Activated T-helper 1 cell treated with anti-CD3 and anti-CD28 coated beads, Interleukin-2, amount 50 U/mL, for 16 hours (primary cell): ENCODE results near the gene SNU13.
"Not testable (repeated sequence)": the region's sequence is repeated elsewhere in the genome, so short reads cannot be mapped to it uniquely, and the experiment has no call there.

Experiments used
- DNase-seq, 2 donors: peaks; one replicate each; pipeline ENCODE4 v3.0.0-alpha.2; 2020; ENCODE audit warnings: low read depth in 1 of 2, low spot score in 1 of 2

The SNU13 gene

DNA sequence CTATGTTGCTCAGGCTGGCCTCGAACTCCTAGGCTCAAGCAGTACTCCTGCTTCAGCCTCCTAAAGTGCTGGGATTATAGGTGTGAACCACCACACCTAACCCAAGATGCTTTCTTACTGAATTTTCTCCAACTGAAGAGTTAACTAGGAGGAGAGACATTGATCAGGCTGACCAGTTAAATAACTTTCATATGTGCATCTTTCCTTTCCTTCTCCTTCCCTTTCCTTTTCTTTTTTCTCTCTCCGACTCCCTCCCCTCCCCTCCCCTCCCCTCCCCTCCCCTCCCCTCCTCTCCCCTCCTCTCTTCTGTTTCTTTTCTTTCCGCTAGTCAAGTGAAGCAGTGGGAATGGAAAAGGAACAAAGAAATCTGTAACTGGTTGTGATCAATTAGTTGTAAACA lies 40.9 kb downstream of the SNU13 start:
- no peak for DNase-seq

DNA sequence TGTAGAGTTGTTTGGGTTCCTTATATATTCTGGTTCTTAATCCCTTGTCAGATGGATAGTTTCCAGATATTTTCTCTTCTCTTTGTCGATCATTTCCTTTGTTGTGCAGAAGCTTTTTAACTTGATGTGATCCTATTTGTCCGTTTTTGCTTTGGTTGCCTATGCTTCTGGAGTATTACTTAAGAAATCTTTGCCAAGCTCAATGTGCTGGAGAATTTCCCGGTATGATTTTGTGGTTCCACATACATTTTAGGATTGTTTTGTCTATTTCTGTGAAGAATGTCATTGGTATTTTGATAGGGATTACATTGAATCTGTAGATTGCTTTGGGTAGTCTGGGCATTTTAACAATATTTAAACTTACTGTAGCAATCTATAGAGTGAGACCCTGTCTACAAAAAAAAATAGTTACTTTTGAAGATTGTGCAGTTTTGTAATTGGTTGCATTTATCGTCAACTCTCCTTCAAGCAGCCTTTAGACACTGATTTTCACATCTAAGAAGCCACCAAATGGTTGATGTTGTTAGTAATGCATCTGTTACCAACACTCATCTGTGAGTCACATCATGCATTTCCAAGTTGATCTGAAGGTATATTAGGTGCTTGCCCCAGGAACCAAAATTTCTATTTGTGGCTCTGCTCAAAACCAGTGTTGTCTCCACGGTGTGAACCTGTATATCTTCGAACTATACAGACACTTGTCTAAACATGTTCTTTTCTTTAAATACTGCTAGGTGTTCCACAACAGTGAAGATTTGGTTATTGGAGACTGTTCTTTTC lies 46.1 kb downstream of the SNU13 start:
- no peak for DNase-seq

DNA sequence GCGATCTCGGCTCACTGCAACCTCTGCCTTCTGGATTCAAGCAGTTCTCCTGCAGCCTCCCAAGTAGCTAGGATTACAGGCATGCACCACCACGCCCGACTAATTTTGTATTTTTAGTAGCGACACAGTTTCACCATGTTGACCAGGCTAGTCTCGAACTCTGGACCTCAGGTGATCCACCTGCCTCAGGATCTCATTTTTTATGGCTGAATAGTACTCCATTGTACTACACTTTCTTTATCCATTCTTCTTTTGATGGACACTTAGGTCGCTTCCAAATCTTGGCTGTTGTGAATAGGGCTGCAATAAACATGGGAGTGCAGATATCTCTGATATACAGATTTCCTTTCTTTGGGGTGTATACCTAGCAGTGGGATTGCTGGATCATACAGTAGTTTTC lies 46.8 kb downstream of the SNU13 start:
- DNase-seq = no peak

DNA sequence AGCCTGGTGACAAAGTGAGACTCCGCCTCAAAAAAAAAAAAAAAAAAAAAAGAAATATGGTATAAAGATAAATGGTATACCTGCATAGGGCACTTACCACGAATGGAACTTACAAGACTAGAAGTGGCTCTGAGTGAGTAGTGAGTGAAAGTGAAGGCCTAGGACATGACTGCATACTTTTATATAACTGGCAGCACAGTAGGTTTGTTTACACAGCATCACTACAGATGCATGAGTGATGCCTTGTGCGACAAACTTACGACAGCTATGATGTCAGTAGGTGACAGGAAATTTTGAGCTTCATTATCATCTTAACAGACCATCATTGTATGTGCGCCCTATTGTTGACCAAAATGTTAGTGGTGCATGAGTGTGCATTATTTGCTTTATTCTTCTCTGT lies 49.9 kb downstream of the SNU13 start:
- no peak for DNase-seq

DNA sequence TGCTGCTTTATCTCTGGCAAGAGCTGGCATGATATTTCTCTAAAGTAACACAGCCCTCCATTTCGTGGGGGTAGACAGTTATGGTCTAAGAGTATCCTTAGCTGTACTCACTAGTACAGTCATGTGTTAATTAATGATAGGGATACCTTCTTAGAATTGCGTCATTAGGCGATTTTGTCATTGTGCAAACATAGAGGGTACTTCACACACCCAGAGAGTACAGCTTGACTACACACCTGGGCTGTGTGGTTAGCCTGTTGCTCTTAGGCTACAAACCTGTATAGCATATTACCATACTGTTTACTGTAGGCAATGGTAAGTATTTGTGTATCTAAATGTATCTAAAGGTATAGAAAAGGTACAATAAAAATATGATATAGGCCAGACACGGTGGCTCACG lies 50.5 kb downstream of the SNU13 start:
- DNase-seq = no peak

DNA sequence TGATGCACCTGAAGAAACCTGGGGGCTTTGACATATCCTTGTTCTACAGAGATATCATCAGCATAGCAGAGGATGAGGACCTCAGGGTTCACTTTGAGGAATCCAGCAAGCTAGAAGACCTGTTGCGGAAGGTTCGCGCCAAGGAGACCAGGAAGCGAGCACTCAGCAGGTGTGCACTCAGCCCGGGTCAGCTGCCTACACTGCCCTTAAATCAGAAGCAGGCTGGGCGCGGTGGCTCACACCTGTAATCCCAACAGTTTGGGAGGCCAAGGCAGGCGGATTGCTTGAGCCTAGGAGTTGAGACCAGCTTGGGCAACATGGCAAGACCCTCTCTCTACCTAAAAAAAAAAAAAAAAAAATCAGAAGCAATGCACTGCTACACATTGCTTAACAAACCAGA lies 51.0 kb downstream of the SNU13 start:
- not testable (repeated sequence) for DNase-seq

DNA sequence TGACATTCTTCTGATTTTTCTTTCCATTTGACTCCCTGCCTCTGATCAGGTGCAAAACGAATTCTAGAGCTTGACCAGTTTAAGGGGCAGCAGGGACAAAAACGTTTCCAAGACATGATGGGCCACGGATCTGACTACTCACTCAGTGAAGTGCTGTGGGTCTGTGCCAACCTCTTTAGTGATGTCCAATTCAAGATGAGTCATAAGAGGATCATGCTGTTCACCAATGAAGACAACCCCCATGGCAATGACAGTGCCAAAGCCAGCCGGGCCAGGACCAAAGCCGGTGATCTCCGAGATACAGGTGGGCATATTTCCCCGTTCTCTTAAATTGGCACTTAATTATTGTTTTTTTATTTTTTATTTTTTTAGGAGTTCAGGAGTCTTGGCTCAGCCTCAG lies 52.2 kb downstream of the SNU13 start:
- DNase-seq = no peak

DNA sequence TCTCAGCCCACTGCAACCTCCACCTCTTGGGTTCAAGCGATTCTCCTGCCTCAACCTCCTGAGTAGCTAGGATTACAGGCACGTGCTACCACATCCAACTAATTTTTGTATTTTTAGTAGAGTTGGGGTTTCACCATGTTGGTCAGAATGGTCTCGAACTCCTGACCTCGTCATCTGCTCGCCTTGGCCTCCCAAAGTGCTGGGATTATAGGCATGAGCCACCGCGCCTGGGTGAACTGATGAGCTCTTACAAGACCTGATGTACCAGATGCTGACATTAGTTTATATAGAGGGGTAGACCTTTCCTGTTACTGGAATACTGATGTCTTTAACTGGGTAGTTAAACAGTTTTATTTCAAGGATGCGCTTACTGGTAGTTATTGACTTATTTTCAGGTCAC lies 54.1 kb downstream of the SNU13 start:
- DNase-seq = not testable (repeated sequence)

DNA sequence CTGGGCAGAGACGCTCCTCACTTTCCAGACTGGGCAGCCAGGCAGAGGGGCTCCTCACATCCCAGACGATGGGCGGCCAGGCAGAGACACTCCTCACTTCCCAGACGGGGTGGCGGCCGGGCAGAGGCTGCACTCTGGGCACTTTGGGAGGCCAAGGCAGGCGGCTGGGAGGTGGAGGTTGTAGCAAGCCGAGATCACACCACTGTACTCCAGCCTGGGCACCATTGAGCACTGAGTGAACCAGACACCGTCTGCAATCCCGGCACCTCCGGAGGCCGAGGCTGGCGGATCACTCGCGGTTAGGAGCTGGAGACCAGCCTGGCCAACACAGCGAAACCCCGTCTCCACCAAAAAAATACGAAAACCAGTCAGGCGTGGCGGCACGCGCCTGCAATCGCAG lies 57.1 kb downstream of the SNU13 start:
- not testable (repeated sequence) for DNase-seq

DNA sequence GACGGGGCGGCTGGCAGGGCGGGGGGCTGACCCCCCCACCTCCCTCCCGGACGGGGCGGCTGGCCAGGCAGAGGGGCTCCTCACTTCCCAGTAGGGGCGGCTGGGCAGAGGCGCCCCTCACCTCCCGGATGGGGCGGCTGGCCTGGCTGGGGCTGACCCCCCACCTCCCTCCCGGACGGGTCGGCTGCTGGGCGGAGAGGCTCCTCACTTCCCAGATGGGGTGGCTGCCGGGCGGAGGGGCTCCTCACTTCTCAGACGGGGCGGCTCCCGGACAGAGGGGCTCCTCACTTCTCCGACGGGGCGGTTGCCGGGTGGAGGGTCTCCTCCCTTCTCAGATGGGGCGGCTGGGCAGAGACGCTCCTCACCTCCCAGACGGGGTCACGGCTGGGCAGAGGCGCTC lies 57.6 kb downstream of the SNU13 start:
- not testable (repeated sequence) for DNase-seq

DNA sequence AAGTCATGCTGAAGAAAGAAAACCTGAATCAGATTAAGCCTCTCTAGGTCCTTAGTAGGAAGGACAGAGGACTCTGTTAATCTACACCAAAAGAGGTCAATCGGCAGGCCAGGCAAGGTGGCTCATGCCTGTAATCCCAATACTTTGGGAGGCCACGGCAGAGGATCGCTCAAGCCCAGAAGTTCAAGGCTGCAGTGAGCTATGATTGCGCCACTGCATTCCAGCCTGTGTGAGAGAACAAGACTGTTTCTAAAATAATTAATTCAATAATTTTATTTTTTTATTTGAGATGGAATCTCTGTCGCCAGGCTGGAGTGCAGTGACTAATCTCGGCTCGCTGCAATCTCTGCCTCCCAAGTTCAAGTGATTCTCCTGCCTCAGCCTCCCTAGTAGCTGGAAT lies 63.1 kb downstream of the SNU13 start:
- DNase-seq = no peak
